ENCODE results near the gene BCR. TPM values are rescaled to one million over a fixed set of nuclear protein-coding genes. Genes with fewer than 3 reads are reported as not detected.

BCR gene
- total RNA-seq, 1 experiment from 2014 or later: 129 TPM

DNA sequence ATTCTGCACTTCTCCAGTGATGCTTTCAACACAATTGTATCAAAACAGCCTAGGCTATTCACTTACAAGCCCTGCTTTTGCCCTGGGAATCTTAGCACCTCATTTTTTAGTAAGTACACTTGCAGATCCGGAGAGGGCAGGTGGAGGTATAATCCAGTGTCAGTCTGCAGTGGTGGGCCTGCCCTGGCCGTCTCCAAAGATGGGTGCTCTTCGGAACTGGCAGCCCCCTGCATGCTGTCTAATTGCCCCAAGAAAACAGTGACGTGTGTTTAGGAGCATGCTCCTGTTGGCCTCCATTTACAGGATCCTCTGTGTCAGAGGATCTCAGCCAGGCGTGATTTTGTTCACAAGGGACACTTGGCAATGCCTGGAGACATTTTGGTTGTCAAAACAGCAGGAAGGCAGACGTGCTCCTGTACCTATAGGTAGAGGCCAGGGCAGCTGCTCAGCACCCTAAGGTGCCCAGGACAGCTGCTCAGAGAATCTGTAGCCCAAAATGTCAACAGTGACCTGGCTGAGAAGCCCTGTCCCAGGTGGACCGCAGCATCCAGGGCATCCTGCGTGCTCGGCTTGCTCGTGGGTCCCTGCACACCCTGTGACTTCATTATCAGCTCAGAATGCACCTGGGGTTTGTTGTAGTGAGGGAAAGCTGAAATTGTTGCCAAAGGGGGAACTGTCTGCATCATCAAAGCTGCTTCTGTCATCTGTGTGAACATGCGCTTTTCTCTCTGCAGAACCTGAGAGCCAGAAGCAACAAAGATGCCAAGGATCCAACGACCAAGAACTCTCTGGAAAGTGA is 90.7 kb downstream of the BCR start:
- DNase-seq (ENCODE audit: low spot score): no peak
- no peak for ATAC-seq
- Mint-ChIP-seq H3K27me3 (ENCODE audit: low read depth) (no peaks in the 10 kb centered on the region), H3K36me3 (peaks cover 52% of the 10 kb centered on the region), H3K27ac (peak overlapping the region; percentile 36; the same call in 1 of the 2 replicates), H3K9me3 (no peaks in the 10 kb centered on the region), H3K4me3 (no peak overlapping the region), H3K4me1 (peaks cover 45% of the 10 kb centered on the region)
- ChIA-PET CTCF (interaction anchor here (0.7 to 4.6 kb wide), 11 partner anchors 11 to 134 kb away, joined by 3 to 47 read pairs (median 10); partner anchors contain the start of gene BCR), POLR2A (no interaction called here)
- TF ChIP-seq, protein P1, sequence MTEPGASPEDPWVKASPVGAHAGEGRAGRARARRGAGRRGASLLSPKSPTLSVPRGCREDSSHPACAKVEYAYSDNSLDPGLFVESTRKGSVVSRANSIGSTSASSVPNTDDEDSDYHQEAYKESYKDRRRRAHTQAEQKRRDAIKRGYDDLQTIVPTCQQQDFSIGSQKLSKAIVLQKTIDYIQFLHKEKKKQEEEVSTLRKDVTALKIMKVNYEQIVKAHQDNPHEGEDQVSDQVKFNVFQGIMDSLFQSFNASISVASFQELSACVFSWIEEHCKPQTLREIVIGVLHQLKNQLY (CRISPR knock-in tag; IDR thresholded peaks at IDR 0.05): no peak
- TF ChIP-seq, protein P2, sequence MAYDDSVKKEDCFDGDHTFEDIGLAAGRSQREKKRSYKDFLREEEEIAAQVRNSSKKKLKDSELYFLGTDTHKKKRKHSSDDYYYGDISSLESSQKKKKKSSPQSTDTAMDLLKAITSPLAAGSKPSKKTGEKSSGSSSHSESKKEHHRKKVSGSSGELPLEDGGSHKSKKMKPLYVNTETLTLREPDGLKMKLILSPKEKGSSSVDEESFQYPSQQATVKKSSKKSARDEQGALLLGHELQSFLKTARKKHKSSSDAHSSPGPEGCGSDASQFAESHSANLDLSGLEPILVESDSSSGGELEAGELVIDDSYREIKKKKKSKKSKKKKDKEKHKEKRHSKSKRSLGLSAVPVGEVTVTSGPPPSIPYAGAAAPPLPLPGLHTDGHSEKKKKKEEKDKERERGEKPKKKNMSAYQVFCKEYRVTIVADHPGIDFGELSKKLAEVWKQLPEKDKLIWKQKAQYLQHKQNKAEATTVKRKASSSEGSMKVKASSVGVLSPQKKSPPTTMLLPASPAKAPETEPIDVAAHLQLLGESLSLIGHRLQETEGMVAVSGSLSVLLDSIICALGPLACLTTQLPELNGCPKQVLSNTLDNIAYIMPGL (CRISPR knock-in tag; IDR thresholded peaks at IDR 0.05): no peak
- TF ChIP-seq, protein P3, sequence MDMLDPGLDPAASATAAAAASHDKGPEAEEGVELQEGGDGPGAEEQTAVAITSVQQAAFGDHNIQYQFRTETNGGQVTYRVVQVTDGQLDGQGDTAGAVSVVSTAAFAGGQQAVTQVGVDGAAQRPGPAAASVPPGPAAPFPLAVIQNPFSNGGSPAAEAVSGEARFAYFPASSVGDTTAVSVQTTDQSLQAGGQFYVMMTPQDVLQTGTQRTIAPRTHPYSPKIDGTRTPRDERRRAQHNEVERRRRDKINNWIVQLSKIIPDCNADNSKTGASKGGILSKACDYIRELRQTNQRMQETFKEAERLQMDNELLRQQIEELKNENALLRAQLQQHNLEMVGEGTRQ (CRISPR knock-in tag; IDR thresholded peaks at IDR 0.05): no peak
- TF ChIP-seq GABPB1 (CRISPR knock-in tag; IDR thresholded peaks at IDR 0.05): no peak
- no peak for TF ChIP-seq RORB (CRISPR knock-in tag; IDR thresholded peaks at IDR 0.05)
- TF ChIP-seq, protein P4, sequence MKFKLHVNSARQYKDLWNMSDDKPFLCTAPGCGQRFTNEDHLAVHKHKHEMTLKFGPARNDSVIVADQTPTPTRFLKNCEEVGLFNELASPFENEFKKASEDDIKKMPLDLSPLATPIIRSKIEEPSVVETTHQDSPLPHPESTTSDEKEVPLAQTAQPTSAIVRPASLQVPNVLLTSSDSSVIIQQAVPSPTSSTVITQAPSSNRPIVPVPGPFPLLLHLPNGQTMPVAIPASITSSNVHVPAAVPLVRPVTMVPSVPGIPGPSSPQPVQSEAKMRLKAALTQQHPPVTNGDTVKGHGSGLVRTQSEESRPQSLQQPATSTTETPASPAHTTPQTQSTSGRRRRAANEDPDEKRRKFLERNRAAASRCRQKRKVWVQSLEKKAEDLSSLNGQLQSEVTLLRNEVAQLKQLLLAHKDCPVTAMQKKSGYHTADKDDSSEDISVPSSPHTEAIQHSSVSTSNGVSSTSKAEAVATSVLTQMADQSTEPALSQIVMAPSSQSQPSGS (CRISPR knock-in tag; IDR thresholded peaks at IDR 0.05; ENCODE audit: borderline replicate concordance, low read depth): no peak
- TF ChIP-seq ZNF219 (CRISPR knock-in tag; IDR thresholded peaks at IDR 0.05; ENCODE audit: borderline replicate concordance): no peak
- TF ChIP-seq, protein P5, sequence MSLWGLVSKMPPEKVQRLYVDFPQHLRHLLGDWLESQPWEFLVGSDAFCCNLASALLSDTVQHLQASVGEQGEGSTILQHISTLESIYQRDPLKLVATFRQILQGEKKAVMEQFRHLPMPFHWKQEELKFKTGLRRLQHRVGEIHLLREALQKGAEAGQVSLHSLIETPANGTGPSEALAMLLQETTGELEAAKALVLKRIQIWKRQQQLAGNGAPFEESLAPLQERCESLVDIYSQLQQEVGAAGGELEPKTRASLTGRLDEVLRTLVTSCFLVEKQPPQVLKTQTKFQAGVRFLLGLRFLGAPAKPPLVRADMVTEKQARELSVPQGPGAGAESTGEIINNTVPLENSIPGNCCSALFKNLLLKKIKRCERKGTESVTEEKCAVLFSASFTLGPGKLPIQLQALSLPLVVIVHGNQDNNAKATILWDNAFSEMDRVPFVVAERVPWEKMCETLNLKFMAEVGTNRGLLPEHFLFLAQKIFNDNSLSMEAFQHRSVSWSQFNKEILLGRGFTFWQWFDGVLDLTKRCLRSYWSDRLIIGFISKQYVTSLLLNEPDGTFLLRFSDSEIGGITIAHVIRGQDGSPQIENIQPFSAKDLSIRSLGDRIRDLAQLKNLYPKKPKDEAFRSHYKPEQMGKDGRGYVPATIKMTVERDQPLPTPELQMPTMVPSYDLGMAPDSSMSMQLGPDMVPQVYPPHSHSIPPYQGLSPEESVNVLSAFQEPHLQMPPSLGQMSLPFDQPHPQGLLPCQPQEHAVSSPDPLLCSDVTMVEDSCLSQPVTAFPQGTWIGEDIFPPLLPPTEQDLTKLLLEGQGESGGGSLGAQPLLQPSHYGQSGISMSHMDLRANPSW (CRISPR knock-in tag; conservative IDR thresholded peaks at IDR 0.05; ENCODE audit: low read depth): no peak
- TF ChIP-seq SMAD3 (CRISPR knock-in tag; IDR thresholded peaks at IDR 0.05; ENCODE audit: borderline replicate concordance): no peak
- TF ChIP-seq, protein P6, sequence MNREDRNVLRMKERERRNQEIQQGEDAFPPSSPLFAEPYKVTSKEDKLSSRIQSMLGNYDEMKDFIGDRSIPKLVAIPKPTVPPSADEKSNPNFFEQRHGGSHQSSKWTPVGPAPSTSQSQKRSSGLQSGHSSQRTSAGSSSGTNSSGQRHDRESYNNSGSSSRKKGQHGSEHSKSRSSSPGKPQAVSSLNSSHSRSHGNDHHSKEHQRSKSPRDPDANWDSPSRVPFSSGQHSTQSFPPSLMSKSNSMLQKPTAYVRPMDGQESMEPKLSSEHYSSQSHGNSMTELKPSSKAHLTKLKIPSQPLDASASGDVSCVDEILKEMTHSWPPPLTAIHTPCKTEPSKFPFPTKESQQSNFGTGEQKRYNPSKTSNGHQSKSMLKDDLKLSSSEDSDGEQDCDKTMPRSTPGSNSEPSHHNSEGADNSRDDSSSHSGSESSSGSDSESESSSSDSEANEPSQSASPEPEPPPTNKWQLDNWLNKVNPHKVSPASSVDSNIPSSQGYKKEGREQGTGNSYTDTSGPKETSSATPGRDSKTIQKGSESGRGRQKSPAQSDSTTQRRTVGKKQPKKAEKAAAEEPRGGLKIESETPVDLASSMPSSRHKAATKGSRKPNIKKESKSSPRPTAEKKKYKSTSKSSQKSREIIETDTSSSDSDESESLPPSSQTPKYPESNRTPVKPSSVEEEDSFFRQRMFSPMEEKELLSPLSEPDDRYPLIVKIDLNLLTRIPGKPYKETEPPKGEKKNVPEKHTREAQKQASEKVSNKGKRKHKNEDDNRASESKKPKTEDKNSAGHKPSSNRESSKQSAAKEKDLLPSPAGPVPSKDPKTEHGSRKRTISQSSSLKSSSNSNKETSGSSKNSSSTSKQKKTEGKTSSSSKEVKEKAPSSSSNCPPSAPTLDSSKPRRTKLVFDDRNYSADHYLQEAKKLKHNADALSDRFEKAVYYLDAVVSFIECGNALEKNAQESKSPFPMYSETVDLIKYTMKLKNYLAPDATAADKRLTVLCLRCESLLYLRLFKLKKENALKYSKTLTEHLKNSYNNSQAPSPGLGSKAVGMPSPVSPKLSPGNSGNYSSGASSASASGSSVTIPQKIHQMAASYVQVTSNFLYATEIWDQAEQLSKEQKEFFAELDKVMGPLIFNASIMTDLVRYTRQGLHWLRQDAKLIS (CRISPR knock-in tag; IDR thresholded peaks at IDR 0.05; ENCODE audit: borderline replicate concordance): no peak
- TF ChIP-seq ZNF317 (CRISPR knock-in tag; IDR thresholded peaks at IDR 0.05; ENCODE audit: borderline replicate concordance, low read depth): no peak
- TF ChIP-seq, protein P7, sequence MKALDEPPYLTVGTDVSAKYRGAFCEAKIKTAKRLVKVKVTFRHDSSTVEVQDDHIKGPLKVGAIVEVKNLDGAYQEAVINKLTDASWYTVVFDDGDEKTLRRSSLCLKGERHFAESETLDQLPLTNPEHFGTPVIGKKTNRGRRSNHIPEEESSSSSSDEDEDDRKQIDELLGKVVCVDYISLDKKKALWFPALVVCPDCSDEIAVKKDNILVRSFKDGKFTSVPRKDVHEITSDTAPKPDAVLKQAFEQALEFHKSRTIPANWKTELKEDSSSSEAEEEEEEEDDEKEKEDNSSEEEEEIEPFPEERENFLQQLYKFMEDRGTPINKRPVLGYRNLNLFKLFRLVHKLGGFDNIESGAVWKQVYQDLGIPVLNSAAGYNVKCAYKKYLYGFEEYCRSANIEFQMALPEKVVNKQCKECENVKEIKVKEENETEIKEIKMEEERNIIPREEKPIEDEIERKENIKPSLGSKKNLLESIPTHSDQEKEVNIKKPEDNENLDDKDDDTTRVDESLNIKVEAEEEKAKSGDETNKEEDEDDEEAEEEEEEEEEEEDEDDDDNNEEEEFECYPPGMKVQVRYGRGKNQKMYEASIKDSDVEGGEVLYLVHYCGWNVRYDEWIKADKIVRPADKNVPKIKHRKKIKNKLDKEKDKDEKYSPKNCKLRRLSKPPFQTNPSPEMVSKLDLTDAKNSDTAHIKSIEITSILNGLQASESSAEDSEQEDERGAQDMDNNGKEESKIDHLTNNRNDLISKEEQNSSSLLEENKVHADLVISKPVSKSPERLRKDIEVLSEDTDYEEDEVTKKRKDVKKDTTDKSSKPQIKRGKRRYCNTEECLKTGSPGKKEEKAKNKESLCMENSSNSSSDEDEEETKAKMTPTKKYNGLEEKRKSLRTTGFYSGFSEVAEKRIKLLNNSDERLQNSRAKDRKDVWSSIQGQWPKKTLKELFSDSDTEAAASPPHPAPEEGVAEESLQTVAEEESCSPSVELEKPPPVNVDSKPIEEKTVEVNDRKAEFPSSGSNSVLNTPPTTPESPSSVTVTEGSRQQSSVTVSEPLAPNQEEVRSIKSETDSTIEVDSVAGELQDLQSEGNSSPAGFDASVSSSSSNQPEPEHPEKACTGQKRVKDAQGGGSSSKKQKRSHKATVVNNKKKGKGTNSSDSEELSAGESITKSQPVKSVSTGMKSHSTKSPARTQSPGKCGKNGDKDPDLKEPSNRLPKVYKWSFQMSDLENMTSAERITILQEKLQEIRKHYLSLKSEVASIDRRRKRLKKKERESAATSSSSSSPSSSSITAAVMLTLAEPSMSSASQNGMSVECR (CRISPR knock-in tag; IDR thresholded peaks at IDR 0.05; ENCODE audit: borderline replicate concordance): no peak
- TF ChIP-seq, protein P8, sequence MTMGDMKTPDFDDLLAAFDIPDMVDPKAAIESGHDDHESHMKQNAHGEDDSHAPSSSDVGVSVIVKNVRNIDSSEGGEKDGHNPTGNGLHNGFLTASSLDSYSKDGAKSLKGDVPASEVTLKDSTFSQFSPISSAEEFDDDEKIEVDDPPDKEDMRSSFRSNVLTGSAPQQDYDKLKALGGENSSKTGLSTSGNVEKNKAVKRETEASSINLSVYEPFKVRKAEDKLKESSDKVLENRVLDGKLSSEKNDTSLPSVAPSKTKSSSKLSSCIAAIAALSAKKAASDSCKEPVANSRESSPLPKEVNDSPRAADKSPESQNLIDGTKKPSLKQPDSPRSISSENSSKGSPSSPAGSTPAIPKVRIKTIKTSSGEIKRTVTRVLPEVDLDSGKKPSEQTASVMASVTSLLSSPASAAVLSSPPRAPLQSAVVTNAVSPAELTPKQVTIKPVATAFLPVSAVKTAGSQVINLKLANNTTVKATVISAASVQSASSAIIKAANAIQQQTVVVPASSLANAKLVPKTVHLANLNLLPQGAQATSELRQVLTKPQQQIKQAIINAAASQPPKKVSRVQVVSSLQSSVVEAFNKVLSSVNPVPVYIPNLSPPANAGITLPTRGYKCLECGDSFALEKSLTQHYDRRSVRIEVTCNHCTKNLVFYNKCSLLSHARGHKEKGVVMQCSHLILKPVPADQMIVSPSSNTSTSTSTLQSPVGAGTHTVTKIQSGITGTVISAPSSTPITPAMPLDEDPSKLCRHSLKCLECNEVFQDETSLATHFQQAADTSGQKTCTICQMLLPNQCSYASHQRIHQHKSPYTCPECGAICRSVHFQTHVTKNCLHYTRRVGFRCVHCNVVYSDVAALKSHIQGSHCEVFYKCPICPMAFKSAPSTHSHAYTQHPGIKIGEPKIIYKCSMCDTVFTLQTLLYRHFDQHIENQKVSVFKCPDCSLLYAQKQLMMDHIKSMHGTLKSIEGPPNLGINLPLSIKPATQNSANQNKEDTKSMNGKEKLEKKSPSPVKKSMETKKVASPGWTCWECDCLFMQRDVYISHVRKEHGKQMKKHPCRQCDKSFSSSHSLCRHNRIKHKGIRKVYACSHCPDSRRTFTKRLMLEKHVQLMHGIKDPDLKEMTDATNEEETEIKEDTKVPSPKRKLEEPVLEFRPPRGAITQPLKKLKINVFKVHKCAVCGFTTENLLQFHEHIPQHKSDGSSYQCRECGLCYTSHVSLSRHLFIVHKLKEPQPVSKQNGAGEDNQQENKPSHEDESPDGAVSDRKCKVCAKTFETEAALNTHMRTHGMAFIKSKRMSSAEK (CRISPR knock-in tag; IDR thresholded peaks at IDR 0.05; ENCODE audit: borderline replicate concordance): no peak
- TF ChIP-seq NFE2L1 (CRISPR knock-in tag; IDR thresholded peaks at IDR 0.05): no peak

Measured in WTC11 (cell line).